SKM-1 treated with dmso at 0.1 percent for 144 hours (cell line): ENCODE data around the gene TSPEAR.

ENCODE experiments used
- DNase-seq: peaks from one replicate; lab custom pipeline; 2025; ENCODE audit not compliant: unreplicated experiment; lab: John Stamatoyannopoulos, UW

Gene TSPEAR

DNA sequence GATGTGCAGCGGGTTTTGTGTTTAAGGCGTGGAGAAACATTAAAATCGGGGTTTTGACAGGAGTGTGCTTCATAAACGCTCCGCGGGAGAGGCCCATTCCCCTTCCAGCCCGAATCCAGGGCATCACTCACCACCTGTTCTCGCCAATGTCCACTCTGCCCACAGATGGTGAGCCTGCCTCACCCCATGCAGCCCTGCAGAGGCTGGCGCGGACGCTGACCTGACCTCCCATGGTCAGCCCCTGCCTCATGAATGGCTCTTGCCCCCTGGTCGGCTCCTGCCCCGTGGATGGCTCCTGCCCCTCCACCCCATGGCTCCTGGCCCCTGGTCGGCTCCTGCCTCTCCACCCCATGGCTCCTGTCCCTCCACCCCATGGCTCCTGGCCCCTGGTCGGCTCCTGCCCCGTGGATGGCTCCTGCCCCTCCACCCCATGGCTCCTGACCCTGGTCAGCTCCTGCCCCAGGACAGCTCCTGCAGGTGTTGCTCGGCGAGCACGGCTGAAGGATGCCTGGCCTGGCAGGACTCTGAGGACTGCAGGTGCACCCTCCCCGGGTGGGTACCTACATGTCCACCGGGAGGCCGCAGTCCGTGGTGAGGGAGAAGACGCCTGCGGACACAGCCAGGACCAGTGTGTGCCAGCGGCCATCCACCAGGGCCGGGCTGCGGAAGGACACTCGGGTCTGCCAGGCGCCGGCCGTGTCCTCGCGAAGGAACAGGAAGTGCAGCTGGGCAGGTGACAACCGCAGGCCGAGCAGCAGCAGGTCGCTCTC, 178.1 kb downstream of the TSPEAR start:
- DNase-seq = no peak

DNA sequence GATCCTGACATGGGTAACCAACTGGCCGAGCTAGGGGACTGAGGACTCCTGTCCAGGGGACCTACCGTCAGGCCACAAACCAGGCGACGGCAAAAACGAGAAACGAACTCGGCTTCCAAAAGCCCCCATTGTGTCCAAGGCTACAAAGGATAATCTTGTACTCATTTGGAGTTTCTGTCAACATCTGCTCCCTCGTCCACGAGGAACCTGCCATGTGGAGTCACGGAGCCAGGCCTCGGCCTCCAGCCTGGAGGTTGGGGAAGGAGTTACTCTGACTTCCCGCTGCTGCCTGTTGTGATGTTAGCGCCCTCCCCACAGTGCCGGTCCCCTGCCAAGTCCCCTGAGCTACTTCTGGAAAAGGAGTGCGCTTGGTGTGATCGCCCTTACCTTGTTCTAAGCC, 178.7 kb downstream of the TSPEAR start:
- no peak for DNase-seq

DNA sequence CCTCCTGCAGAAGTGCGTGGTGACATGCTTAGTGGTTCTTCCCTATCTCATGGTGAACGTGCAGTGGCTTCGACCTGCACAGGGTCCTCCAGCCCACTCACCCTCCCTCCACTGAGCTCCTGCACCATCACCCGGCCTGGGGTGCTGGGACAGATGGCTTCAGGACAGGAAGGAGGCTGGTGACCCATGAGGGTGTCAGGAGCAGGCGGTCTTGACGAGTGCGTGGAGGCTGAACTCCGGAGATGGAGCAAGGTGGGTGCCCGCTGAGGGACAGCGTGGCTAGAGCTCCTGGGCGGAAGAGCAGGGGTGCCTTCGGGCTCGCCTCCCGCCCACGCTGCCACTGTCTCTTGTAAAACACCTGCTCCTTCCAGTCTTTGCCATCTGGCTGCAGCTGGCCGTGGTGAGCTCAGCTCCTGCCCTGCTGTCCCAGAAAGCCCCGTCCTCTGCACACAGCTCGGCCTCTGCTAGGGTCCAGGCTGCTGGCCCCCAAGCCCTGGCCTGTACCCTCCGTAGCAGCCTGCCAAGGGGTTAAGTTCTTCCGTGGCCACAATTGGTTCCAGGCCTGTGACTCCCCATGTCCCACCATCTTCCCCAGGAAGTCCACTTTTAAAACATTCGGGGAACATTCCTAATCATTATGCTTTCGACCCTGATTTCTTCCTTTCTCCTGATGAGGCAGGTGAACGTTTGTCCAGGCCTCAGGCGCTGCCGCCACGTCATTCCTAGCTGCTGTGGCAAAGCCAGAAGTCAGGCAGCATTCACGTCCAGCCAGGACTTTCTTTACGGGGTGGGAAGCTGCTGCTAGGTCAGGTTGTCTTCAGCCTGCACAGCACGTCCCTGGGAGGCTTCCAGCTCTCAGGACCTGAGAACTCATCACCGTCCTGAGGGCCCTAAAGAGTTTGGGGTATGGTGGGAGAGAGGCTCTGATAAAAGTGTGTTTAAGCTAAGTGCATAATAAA, 179.5 kb downstream of the TSPEAR start:
- DNase-seq = no peak

DNA sequence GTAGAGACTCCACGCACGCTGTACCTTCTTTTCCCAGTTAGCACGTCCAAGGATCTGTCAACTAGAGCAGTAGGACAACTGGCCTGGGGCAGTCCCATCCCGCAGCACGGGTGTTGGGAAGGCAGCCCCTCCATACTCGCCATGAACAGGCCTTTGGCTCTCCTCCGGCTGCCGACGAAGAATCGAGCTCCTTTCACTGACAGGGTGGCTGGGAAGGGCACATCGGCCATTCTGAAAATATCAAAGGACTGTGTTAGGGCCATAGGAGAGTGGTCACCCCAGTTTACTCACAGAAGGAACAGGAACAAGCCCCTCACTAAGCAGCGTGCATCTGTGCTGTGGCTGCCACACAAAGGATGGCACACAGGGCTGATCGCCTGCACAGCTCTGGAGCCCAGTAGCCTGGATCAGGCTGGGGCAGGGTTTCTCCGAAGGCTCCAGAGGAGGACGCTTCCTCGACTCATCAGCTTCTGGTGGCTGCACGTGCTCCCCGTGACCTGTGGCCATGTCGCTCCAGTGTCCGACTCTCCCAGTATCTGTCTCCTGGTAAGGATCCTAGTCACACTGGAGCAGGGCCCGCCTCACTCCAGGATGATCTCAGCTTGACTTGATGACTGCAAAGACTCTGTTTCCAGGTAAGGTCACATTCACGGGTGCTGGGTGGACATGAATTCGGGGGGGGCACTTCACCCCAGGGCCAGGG, 180.3 kb downstream of the TSPEAR start:
- DNase-seq = no peak

DNA sequence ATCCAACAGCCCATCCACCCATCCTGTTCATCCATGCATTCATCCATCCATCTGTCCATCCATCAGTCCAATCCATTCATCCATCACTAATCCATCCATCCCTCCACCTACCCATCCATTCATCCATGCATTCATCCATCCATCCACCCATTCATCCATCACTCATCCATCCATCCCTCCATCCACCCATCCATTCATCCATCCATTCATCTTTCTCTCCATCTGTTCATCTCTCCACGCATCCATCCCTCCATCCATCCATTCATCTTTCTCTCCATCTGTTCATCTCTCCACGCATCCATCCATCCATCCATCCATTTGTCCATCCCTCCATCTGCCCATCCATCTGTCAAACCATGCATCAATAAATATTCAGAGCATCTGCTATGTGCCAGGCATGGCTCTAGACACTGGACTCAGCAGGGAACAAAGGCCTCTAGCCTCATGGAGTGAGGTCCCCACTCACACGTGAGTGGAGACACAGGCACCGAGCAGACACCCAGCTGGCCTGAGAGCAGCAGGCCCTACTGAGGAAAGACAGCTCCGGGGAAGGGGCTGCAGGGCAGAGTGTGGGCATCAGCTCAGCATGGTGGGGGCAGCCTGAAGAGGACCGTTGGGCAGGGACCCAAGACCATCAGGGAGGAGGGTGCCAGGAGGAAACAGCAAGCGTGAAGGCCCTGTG, 181.0 kb downstream of the TSPEAR start:
- no peak for DNase-seq

DNA sequence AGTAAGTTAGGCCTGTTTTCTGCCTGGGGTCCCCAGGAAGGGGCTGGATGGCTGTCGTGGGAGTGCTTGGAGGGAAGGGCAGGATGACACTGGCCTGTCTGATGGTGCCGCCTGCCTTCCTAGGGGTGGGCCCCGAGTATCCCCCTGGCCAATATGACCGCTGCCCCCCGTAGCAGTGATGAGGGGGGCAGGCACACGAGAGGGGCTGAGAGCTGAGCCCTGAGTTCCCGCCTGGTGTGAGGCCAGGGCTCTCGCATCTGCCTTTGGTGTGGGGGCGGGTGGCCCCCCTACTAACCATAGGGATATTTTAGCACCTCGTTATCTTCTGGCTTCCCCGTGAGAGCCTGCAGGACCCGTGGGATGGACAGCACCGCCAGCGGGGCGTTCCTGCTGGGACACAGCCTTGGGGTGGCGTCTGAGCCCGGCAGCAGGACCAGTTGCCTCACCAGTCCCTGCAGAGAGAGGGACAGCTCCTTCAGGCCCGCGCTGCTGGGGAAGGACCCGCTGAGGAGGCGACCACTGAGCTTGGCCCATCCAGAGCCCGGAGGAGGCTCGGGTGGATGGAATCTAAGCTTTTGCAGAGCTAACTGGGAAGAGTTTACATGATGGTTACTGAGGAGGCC, 181.8 kb downstream of the TSPEAR start:
- no peak for DNase-seq

DNA sequence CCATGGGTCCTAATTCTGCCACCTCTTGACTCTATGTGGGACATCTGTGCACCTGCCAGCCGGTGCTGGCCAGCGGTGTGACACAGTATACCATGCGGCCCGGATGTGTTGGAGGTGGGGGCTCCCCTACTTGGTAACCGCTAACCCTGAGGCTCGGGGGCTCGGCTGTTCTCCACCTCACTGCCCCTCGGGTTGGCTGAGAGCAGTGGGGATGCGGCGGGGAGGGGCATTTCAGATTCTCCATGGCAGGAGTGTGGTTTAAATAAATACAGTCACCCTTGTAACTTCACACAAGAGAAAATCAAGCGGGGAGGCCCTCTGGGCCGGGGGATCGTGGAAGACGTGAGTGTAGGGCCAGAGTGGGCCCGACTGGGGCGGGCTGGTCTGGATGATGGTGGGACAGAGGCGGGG, 182.4 kb downstream of the TSPEAR start:
- DNase-seq = no peak

DNA sequence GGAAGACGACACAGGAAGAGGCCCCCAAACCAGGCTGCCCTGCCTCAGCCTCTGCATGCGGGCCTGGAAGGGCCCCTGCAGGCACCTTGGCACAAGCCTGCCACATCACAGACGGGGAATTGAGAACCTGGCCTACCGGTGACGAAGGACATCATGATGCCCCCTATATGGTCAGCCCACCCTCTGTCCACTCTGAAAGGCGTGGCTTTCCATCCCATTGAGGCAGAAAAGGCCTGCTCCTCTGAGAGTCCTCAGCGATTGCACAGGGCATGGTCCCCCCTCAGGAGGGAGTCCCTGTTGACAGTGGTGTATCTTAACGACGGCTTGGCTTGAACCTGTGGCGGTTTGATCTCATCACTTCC, 182.8 kb downstream of the TSPEAR start:
- DNase-seq = no peak

DNA sequence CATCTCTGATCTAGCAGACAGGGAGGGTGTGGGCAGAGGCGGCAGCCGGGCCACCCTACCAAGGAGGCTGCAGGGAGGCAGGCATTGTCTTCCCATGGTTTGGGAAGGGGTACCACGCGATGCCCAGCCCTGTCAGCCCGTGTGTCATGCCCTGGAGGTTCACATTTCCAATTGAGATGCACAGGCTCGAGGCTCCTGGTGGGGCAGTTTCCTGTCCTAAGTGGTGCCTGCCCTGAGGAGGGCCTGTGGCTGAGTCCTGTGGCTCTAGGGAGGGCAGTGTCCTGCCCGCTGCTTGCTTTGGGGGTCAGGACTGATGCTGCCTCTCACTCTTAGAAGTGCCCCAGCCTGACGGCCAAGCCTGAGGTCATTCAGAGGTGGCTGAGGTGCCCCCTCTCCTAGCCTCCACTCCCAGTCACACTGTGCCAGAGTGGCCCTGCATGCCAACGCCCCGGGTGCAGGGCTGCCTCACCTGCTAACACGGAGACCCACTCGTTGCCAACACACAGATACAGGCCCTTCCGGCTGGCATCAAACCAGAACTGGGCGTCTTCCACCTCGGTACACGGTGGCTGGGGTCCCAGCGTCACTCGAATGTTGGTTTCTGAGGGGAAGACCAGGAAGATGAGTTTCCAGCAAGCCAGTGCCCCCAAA, 183.3 kb downstream of the TSPEAR start:
- no peak for DNase-seq

DNA sequence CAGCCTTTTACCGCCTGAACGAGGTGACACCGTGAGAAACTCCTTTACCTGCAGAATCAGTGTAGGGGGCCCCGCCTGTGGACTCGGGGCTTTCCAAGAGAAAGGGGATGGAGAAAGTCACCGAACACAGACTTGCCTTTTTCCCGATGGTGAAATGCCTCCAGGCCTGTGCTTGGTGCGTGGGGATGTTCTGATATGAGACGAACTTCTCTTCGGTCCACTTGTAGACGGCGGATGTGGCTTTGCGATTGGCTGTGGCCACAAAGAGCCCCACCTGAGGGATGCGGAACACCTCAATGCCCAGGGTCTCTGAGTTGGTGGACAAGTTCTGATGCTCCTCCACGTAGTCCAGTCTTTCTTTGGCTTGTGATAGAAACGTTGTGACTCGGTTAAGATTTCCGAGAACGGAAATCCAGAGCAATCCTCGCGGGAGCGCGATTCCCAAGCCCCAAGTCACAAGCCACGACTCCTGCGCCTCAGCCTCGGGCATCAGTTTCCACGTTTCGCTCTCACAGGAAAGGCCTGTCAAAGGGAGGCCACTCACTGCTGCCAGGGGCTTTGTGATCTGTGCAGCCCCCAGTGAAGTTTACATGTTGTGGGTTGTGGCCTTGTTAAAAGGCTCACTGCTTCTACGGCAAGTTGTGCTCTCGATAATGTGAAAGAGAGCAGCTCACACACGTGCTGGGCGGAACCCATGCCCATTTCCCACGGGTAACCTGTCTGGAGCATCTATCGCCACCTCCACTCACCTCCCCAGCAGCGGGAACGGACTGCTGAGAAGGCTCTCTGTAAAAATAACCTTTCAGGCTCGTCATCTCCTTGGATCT, 184.0 kb downstream of the TSPEAR start:
- DNase-seq = no peak

DNA sequence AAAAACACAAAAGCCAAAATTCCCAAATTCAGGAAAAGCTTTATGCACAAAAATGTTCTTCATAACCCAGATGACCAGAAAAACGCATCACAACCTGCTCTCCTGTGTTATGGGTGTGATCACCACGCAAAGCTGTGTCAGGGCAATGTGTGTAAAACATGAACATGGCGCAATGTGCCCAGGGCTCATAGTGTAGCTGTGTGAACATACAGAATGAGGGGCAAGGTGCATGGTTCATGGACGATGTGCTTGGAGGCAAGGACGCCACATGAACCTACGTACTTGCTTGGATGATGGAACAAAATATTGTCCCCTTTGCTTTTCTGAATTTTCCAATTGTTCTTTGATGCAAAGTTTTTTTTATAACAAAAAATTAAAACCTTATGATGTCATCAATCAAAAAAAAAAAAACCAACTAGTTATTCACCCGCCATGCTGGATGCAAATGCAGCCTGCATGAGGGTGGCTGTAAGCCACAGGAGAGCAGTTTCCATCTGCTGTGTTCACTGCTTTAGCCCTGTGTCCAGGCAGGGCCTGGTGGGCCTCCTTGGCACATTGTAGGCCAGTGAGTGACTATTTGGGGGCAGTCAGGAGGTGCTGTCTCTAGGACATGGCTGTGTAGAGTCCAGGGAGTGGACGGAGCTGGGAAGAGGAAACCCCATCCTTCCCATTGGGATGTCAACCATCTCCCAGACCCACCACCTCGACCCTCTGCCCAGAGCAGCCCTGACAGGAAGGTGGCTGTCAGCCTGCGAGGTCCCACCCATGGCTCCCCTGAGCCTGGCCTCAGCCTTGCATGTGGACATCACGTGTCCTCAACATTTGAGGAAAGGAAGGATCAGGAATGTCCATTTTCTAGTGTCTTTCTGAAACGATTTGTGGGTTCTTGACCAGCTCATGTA, 185.0 kb downstream of the TSPEAR start:
- no peak for DNase-seq

DNA sequence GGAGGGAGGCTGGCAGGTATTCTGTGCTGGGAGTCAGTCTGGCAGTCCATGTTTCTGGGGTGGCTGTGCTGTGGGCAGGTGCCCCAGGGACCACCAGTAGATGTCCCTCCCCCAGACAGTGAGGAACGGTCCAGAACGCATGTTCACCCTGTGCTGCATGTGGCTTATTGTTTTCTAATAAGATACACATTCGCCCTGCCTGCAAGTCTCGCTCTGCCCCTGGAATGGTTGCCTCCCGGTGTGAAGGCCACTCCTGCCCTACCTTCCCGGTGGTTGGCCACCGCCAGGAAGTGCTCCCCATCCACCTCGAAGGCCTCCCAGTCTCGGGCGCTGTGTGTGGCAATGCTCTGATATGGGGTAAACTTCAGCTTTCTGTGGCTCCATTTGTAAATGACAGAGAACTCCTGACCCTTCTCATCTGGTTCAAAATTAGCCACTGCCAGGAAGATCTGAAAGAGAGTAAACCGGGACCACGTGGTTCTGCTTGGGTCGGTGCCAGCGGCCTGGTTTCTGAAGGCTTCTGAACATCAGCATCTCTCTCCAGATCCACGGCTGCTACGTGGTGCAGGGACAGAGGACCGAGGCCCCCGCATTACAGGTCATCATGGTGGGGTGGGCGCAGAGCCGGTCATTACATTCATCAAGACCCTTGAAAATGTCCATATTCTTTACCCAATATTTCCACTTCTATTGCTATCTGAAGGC, 185.8 kb downstream of the TSPEAR start:
- DNase-seq = no peak

DNA sequence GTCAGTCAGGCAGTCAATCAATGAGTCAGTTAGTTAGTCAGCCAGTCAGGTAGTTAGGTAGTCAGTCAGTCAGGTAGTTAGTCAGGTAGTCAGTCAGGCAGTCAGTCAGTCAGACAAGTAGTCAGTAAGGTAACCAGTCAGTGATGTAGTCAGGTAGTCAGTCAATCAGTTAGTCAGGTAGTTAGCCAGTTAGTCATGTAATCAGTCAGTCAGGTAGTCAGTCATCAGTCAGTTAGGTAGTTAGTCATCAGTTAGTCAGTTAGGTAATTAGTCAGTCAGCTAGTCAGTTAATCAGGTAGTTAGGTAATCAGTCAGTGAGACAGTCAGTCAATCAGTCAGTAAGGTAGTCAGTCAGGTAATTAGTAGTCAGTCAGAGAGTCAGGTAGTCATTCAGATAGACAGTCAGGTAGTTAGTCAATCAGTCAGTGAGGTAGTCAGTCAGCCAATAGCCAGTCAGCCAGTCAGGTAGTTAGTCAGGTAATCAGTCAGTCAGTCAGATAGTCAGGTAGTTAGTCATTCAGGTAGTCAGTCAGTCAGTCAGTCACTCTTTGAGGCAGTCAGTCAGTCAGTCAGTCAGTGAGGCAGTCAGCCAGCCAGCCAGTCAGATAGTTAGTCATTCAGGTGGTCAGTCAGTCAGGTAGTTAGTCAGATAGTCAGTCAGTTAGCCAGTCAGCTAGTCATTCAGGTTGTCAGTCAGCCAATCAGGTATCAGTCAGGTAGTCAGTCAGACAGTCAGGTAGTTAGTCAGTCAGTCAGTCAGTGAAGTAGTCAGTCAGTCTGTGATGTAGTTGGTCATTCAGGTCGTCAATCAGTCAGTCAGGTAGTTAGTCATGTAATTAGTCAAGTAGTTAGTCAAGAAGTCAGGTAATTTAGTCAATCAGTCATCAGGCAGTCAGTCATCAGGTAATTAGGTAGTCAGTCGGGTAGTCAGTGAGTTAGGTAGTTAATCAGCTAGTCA, 186.7 kb downstream of the TSPEAR start:
- DNase-seq = no peak

DNA sequence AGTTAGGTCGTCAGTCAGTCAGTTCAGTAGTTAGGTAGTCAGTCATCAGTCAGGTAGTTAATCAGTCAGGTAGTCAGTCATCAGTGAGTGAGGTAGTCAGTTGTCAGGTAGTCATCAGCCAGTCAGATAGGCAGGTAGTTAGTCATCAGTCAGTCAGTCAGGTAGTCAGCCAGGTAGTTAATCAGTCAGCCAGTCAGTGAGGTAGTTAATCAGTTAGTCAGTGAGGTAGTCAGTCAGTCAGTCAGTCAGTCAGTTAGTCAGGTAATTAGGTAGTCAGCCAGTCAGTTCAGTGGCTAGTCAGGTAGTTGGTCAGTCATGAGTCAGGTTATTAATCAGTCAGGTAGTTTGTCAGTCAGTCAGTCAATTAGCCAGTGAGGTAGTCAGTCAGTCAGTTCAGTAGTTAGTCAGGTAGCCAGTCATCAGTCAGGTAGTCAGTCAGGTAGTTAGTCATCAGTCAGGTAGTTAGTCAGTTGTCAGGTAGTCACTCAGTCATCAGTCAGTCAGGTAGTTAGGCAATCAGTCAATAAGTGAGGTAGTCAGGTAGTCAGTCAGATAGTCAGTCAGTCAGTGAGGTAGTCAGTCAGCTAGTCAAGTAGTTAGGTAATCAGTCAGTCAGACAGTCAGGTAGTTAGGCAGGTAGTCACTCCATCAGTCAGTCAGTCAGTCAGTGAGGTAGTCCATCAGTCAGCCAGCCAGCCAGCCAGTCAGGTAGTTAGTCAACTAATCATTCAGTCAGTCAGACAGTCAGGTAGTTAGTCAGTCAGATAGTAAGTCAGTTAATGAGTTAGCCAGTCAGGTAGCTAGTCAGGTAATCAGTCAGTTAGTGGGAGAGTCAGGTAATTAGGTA, 187.6 kb downstream of the TSPEAR start:
- no peak for DNase-seq

DNA sequence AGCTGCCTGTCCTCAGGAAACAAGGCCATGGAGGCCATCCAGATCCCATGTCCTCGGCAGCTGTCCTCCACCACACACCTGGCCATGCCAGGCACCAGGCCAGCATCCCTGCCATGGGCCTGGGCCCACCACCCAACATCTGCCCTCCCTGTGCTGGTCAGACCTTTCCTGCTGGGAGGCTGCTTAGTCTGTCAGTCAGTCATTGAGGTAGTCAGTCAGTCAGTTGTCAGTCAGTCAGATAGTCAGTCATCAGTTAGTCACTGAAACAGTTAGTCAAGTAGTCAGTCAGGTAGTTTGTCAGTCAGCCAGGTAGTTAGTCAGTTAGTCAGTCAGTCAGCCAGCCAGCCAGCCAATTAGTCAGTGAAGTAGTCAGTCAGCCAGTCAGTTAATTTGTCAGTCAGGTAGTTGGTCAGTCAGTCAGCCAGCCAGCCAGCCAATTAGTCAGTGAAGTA, 188.6 kb downstream of the TSPEAR start:
- DNase-seq = no peak
